HG02943 (cell line): Measurements from ENCODE around the gene GPN2.

Source experiments
- ATAC-seq: cut with Tn5 transposase; IDR thresholded peaks from one replicate; pipeline ENCODE4 v1.9.1; 2021; ENCODE audit warnings: mild to moderate bottlenecking, low read depth, moderate library complexity; ENCODE audit not compliant: unreplicated experiment

The GPN2 gene

GRCh38 chr1:26889551-26890466, at the start of gene GPN2:
Gene GPN2, minus strand, starts transcription at chr1:26890283. Its CDS starts 187 bp downstream, at chr1:26890096.
- peak; percentile 75 for ATAC-seq

DNA sequence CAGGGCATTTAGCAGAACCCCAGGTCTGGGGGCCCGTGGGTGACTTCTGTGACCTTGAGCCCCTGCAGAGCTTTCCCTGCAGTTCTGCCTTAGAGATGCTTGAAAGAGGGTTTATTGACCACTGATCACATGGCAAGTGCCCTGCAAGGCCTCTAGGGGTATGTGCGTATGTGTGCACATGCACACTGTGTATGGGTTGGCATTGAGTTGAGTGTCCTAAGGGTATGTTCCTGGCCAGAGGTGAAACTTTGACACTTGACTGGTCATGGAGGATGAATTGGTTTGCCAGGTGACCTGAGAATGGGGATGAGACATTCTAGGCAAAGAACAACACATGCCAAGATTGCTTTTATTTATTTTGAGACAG, 48.6 kb upstream of the GPN2 start:
- no peak for ATAC-seq

DNA sequence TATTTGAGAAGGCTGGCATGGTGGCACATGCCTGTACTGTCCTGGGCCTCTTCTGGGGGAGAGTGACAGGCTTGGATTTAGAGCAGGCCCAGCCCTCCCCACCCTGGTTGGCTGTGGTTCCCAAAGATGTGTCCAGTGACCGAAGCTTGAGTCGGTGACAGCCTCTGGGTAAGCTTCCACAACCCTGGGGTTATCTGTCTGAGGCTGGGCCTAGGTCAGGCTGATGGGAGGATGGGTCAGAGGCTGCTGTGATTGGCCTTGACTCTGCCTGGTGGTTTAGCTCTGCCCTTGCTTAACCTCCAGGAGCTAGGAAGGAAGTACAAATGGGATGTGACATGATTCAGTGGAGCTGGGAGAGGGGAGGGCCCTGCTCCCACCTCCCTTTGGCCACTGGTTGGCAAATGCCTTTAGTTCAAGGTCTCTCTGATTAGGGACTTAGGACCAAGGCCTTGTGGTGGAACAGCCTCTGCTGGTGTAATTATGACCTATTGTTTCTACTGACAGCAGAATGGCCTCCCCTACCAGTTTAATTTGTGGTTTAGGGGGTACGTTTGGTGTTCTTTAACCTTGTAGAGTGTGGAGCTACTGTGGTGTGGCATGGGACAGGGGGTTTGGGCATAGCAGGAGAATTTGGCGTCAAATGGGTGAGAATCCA, 48.0 kb upstream of the GPN2 start:
- no peak for ATAC-seq

DNA sequence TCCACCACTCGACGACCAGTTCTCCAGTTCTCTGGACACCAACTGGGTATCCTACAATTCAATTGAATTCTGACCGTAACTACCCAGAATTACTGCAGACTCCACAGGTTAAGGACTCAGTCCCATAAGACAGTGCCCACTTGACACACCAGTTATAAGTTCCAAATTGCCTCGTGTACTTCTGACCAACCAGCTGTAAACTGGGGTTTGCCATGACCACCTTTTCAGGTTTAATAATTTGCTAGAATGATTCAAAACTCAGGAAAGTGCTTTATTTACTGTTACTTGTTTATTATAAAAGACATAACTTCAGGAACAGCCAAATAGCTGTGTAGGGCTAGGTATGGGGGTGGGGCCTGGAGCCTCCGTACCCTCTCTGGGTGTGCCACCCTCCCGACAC, 46.7 kb upstream of the GPN2 start:
- no peak for ATAC-seq

DNA sequence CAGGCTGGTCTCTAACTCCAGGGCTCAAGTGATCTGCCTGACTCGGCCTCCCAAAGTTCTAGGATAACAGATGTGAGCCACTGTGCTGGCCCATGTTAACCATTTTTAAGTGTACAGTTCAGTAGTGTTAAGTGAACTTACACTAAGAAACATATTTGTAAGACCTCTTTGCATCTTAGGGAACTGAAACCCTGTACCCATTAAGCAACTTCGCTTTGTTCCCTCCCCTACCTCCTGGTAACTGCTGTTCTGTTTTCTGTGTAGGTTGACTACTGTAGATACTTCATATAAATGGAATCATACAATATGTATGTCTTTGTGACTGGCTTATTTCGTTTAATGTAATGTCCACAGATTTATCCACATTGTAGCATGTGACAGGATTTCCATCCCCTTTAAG, 42.4 kb upstream of the GPN2 start:
- ATAC-seq, result no peak

- no peak for ATAC-seq
Measured at GRCh38 chr1:26923711-26924110, 33.6 kb upstream of the GPN2 start.

DNA sequence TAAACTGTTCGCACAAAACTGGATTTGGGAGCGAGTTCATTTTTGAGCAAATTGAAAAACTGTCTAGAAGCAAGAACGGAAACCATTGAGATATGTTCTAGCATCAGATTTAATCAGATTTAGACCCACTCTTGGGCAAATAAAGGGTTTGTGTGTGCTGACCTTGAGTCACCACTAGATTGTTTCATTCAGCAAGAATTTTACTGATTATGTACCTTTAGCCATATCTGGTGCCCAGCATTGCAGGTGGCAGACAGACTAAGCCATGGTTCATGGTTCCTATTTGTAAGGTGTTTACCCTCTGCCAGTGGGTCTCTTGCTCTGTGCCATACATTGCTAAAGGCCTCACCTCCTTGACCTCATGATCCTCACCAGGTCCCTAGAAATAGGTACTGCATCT, 32.8 kb upstream of the GPN2 start:
- ATAC-seq, result no peak

DNA sequence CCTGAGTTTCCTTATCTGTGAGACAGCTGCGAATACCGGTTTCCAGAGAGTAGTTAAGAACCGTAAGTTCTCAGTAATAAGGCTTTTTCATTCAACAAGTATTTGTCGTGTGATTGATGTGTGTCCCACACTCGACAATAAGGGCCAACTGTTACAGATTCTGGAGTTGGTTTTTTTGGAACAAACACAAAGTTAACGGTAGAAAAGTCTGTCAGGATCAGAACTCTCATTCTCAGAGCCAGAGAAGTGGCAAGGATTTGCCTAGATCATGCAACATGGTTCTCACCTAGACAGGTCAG, 32.3 kb upstream of the GPN2 start:
- ATAC-seq, result no peak

DNA sequence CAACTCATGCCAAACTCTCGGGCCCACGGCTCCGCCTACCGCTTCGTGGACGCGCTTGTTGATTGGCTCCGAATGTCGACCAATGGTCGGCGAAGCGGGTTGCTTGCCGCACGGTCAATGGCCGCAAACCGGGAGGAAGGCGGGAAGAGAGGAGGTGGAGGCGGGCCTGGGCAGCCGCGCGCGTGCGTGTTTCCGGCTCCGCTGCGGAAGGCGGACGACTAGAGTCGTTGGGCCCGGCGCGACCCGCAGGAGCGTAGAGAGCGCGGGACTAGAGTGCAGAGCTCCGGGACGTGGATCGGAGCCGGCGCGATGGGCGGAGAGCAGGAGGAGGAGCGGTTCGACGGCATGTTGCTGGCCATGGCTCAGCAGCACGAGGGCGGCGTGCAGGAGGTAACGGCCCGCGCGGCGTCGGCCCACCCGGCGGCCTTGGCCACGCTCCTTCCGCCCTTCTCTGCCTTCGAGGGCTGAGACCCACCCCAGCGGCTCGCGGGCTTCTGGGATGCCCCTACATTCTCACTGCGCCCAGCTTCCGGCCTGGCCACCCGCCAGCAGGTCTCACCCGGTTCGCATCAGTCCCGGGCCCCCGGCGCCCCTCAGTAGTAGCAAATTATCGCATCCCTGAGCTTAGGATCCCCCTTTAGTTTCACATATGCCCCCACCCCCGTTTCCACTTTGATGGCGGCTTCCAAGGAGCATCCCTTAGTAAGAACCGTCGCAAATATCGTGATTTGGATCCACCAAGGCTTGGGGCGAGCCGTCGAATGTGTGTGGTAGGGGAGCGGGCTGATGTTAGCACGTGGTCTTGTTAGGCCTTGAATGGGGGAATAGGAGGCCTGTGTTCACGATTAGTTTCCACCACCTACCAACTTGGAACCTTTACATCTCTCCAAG, 31.7 kb upstream of the GPN2 start, which contains the start of gene NUDC:
NUDC (plus strand) TSS at position 204 of the 891 bp plus-strand sequence; CDS start at position 310, 106 bp downstream.
- peak; percentile 88 for ATAC-seq

DNA sequence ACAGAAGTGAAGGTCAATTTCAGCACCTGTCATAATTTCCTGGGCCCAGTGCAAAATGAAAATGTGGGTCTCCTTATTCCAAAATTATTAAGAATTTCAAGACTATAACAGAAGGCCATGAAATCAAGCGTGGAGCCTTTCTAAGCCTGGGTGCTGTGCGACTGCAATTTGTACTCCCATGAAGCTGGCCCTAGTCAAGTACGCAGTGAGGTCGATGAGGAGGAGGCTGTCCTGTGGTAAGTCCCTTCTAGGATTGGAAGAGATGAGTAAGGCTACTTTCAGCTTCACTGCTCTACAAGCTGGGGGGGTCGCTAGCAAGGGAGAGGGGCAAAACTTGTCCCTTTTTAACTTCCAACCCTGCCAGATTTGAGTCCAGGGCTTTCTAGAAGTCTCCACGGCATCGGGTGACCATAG, 31.1 kb upstream of the GPN2 start:
- ATAC-seq, result no peak

GRCh38 chr1:26915204-26915842, 25.2 kb upstream of the GPN2 start:
- ATAC-seq, result no peak

GRCh38 chr1:26913754-26914619, 23.9 kb upstream of the GPN2 start, which contains the start of gene NR0B2:
Gene NR0B2, minus strand, starts transcription at chr1:26913975. Its CDS starts 35 bp downstream, at chr1:26913940.
- no peak for ATAC-seq

GRCh38 chr1:26913389-26913753, 23.3 kb upstream of the GPN2 start:
- ATAC-seq, result no peak

DNA sequence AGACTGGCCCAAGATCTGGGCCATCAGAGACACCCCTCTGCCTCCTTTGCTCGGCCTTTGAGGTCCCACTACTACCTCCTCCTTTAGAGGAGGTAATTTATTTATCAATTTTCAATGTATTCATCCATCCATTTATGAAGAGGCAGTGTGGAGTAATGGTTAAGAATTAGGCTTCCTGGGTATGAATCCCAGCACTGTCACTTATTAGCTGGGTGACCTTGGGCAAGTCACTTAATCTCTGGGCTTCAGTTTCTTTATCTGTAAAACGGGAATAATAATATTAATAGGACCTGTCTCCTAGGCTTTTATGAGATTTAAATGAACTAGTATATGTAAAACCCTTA, 22.0 kb upstream of the GPN2 start:
- no peak for ATAC-seq

DNA sequence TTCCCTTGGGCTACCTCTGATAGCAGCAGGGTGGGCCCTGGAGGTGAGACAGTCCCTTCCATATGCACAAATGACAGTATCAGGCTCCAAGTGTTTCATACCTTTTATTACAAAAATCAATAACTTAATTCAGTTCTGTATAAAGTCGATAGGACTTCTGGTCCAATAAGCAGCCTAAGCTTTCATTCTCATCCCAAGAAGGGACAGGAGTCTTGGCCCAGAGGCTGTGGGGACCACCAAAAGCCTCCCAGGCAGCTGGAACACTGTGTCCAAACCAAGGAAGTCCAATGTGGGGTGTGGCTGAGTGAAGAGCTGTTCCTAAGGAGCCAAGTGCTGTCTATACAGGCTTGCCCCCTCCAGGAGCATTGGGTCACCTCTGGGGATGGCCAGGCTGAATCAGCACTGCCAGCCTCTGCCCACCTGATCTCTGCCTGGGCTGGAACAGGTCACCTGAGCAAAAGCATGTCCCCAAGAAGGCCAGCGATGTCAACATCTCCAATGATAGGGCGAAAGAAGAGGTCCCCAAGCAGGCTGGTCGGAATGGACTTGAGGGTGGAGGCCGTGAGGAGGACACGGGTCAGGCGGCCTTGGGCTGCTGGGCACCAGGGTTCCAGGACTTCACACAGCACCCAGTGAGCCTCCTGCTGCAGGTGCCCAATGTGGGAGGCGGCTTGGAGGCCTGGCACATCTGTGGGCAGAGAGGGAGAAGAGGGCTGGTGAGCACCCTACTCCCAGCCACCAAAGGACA, 21.5 kb upstream of the GPN2 start:
- no peak for ATAC-seq

GRCh38 chr1:26910343-26911160, 20.5 kb upstream of the GPN2 start:
- no peak for ATAC-seq

DNA sequence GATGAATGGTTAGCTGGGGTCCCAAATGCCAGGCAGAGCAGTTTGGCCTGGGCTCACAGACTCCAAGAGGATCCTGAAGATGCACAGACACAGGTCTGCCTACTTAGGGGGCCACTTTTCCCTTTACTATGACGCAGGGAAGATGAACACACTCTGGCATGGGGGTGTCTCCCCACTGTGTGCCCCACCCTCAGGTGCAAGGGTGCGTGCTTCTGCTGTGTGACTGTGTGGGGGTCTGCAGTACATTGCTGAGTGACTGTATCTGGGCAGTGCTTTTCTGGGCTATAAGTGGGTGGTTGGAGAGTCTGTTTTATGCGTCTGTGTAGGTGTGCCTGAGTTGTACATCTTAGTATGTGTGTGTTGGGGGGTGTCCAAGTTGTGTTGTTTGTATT, 19.9 kb upstream of the GPN2 start:
- ATAC-seq, result no peak
